Mesenchymal stem cell (in vitro differentiated cells and primary cell): Measurements from ENCODE around the gene RPF1.
"Not testable (repeated sequence)": the region's sequence is repeated elsewhere in the genome, so short reads cannot be mapped to it uniquely, and the experiment has no call there.

Experiments
- DNase-seq: peaks from one replicate; pipeline ENCODE4 v3.0.0-alpha.2; 2013
- H2AFZ ChIP-seq: one replicate; pipeline ENCODE4 v1.6.1; 2013; ENCODE audit warnings: low read depth, mild to moderate bottlenecking, control low read depth, inconsistent platforms, low read length, moderate library complexity
- H2AK5ac ChIP-seq: 2 replicates; pipeline ENCODE4 v1.6.1; 2013; ENCODE audit warnings: low read length, moderate library complexity, mild to moderate bottlenecking, inconsistent platforms; ENCODE audit not compliant: severe bottlenecking
- H2BK120ac ChIP-seq: one replicate; pipeline ENCODE4 v1.6.1; 2013; ENCODE audit warnings: low read depth, mild to moderate bottlenecking, inconsistent platforms, low read length, moderate library complexity
- H2BK12ac ChIP-seq, 2 experiments: one replicate each; pipeline ENCODE4 v1.6.1; 2013; ENCODE audit warnings: inconsistent platforms in 2 of 2, low read length in 2 of 2, mild to moderate bottlenecking in 2 of 2, moderate library complexity in 2 of 2, control low read depth in 1 of 2
- H2BK15ac ChIP-seq: one replicate; pipeline ENCODE4 v1.6.1; 2013; ENCODE audit warnings: mild to moderate bottlenecking, low read depth, inconsistent platforms; ENCODE audit not compliant: poor library complexity, severe bottlenecking
- H2BK5ac ChIP-seq: 2 replicates; pipeline ENCODE4 v1.6.1; 2013; ENCODE audit warnings: low read depth, mild to moderate bottlenecking, low read length, control low read depth, inconsistent platforms; ENCODE audit not compliant: poor library complexity, severe bottlenecking
- H3K14ac ChIP-seq, 2 experiments: one replicate each; pipeline ENCODE4 v1.6.1; 2013; ENCODE audit warnings: inconsistent platforms in 2 of 2, low read length in 2 of 2, control low read depth in 1 of 2, mild to moderate bottlenecking in 1 of 2, moderate library complexity in 1 of 2
- H3K18ac ChIP-seq, 2 experiments: one replicate each; pipeline ENCODE4 v1.6.1; 2013; ENCODE audit warnings: inconsistent platforms in 2 of 2, low read length in 2 of 2, control low read depth in 1 of 2, low read depth in 1 of 2, mild to moderate bottlenecking in 1 of 2
- H3K23ac ChIP-seq, 2 experiments: one replicate each; pipeline ENCODE4 v1.6.1; 2013; ENCODE audit warnings: inconsistent platforms in 2 of 2, low read length in 2 of 2, mild to moderate bottlenecking in 2 of 2, moderate library complexity in 2 of 2, control low read depth in 1 of 2
- H3K27ac ChIP-seq: 2 replicates; pipeline ENCODE4 v1.5.1; 2013; ENCODE audit warnings: mild to moderate bottlenecking, moderate library complexity, low read length, control low read depth, inconsistent platforms; ENCODE audit not compliant: poor library complexity, severe bottlenecking
- H3K27me3 ChIP-seq, 2 experiments: 2 replicates each; pipeline versions ENCODE4 v1.6.1 to v1.7.0; 2013; ENCODE audit warnings: low read length in 2 of 2, mild to moderate bottlenecking in 2 of 2, moderate library complexity in 2 of 2, control low read depth in 1 of 2, inconsistent platforms in 1 of 2; ENCODE audit not compliant: control insufficient read depth in 1 of 2, insufficient read depth in 1 of 2
- H3K36me3 ChIP-seq, 2 experiments: 2 replicates each; pipeline versions ENCODE4 v1.6.1 to v1.7.0; 2013; ENCODE audit warnings: low read length in 2 of 2, control low read depth in 1 of 2, inconsistent platforms in 1 of 2, low read depth in 1 of 2, mild to moderate bottlenecking in 1 of 2; ENCODE audit not compliant: insufficient read depth in 2 of 2, control insufficient read depth in 1 of 2
- H3K4ac ChIP-seq, 2 experiments: one replicate each; pipeline ENCODE4 v1.6.1; 2013; ENCODE audit warnings: inconsistent platforms in 2 of 2, low read length in 2 of 2, mild to moderate bottlenecking in 2 of 2, moderate library complexity in 2 of 2, control low read depth in 1 of 2, low read depth in 1 of 2
- H3K4me1 ChIP-seq: 2 replicates; pipeline ENCODE4 v1.6.1; 2013; ENCODE audit warnings: low read depth, low read length, control low read depth; ENCODE audit not compliant: control insufficient read depth, insufficient read depth
- H3K4me2 ChIP-seq: 2 replicates; pipeline ENCODE4 v1.6.1; 2013; ENCODE audit warnings: low read length, mild to moderate bottlenecking, inconsistent platforms; ENCODE audit not compliant: poor library complexity, severe bottlenecking
- H3K4me3 ChIP-seq, 2 experiments: 2 replicates each; pipeline versions ENCODE4 v1.5.1 to v1.7.0; 2013; ENCODE audit warnings: low read length in 2 of 2, mild to moderate bottlenecking in 2 of 2, control low read depth in 1 of 2, low read depth in 1 of 2; ENCODE audit not compliant: insufficient read depth in 1 of 2
- H3K79me1 ChIP-seq: replicated peaks from 2 replicates; pipeline ENCODE4 v1.6.1; 2013; ENCODE audit warnings: mild to moderate bottlenecking, control low read depth, low read length, inconsistent platforms; ENCODE audit not compliant: poor library complexity, severe bottlenecking
- H3K9ac ChIP-seq: 2 replicates; pipeline ENCODE4 v1.7.0; 2013; ENCODE audit warnings: mild to moderate bottlenecking, low read length, moderate library complexity
- H3K9me3 ChIP-seq: 2 replicates; pipeline ENCODE4 v1.7.0; 2013; ENCODE audit warnings: mild to moderate bottlenecking, low read length; ENCODE audit not compliant: control insufficient read depth
- H4K8ac ChIP-seq: one replicate; pipeline ENCODE4 v1.6.1; 2013; ENCODE audit warnings: inconsistent platforms, mild to moderate bottlenecking, low read length, moderate library complexity
- H4K91ac ChIP-seq: one replicate; pipeline ENCODE4 v1.6.1; 2013; ENCODE audit warnings: mild to moderate bottlenecking, low read length, inconsistent platforms
- WGBS: methylation state at CpG from one replicate; pipeline ENCODE4 v1.1.7; 2013; ENCODE audit warnings: mixed read lengths; 5-methylcytosine and 5-hydroxymethylcytosine counted together

Gene RPF1

GRCh38 chr1:84442747-84443646, 36.1 kb upstream of the RPF1 start:
- DNase-seq = not testable (repeated sequence)

GRCh38 chr1:84448704-84449103, 30.4 kb upstream of the RPF1 start:
- H3K14ac ChIP-seq, H2BK12ac ChIP-seq, H4K91ac ChIP-seq, H2BK15ac ChIP-seq, H2AFZ ChIP-seq, H3K27me3 ChIP-seq, DNase-seq, H3K36me3 ChIP-seq, H3K23ac ChIP-seq, H3K4me2 ChIP-seq, H2BK120ac ChIP-seq, H3K4me1 ChIP-seq, H4K8ac ChIP-seq, H3K9ac ChIP-seq, H3K79me1 ChIP-seq, H3K4ac ChIP-seq, H3K27ac ChIP-seq, H2BK5ac ChIP-seq, H3K9me3 ChIP-seq, H3K18ac ChIP-seq, H3K4me3 ChIP-seq, H2AK5ac ChIP-seq: not testable (repeated sequence)
- WGBS = 64% methylated on average over 2 of the region's 3 CpGs

More at GRCh38 chr1:84442747-84443646, 36.1 kb upstream of the RPF1 start:
- H3K18ac ChIP-seq, H3K14ac ChIP-seq, H3K79me1 ChIP-seq, H2BK120ac ChIP-seq, H3K9me3 ChIP-seq, H3K4me2 ChIP-seq, H3K27me3 ChIP-seq, H3K27ac ChIP-seq, H2BK5ac ChIP-seq, H3K23ac ChIP-seq, H3K4ac ChIP-seq, H2BK15ac ChIP-seq, H3K9ac ChIP-seq, H2AK5ac ChIP-seq, H3K4me1 ChIP-seq, H3K36me3 ChIP-seq, H2BK12ac ChIP-seq, H3K4me3 ChIP-seq: not testable (repeated sequence)
- Histone ChIP-seq H4K91ac (peak overlapping the region; percentile 39), H2AFZ (peak overlapping the region; percentile 14), H4K8ac (peak overlapping the region; percentile 49)
- 98% methylated on average over 7 of the region's 7 CpGs for WGBS

DNA sequence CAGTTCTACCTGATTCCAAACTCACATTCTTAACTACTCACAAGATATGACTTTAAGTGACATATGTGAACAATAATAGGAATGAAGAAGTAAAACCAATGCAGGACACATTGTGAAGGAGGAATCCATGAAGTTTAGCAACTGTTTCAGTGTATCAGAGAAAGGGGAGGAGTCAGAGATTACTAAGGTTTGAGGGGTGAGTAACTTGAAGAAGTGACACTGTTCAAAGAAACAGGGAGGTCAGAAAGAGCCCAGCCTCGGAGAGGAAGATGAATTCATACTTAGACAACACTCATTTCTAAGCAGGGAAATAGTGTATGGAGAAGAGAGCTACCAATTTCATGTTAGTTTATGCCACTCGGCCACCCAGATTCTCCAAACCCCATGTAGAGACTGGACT, 28.2 kb upstream of the RPF1 start:
- Histone ChIP-seq H4K91ac (no peak overlapping the region), H3K14ac (no peak overlapping the region), H2BK12ac (no peak overlapping the region), H4K8ac (no peak overlapping the region), H2AFZ (no peak overlapping the region), H2BK15ac (no peak overlapping the region), H3K18ac (no peak overlapping the region), H3K9ac (no peak overlapping the region), H3K36me3 (no peaks in the 10 kb centered on the region), H3K4ac (no peak overlapping the region), H3K27ac (no peak overlapping the region), H2AK5ac (no peak overlapping the region), H3K9me3 (no peaks in the 10 kb centered on the region), H2BK120ac (no peak overlapping the region), H3K4me1 (no peaks in the 10 kb centered on the region), H2BK5ac (no peak overlapping the region), H3K4me2 (no peak overlapping the region), H3K4me3 (no peak overlapping the region), H3K79me1 (no peaks in the 10 kb centered on the region), H3K23ac (no peak overlapping the region), H3K27me3 (peaks cover 6 to 11% of the 10 kb centered on the region in 2 experiments)
- no CpG with 5 or more reads among the region's 2 CpGs for WGBS
- DNase-seq = no peak

DNA sequence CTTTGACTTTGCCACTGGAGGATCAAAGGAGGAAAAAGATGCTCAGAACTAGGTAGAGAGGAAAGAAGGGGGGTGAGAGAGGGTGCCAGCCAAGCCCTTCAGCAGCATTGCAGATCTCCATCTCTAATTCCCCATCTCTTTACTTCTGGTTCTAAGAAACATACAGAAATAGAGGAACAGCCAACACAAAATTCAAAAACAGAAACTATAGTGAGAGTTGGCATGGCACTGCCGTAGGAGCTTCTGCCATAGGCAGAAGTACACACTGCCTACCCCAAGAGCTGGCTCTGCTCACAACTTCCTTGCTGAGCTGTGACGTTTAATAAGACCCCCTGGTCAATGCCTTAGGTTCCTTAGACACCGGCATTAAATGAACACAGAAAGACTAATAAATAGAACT, 26.6 kb upstream of the RPF1 start:
- Histone ChIP-seq H4K91ac (no peak overlapping the region), H2AK5ac (no peak overlapping the region), H3K9ac (no peak overlapping the region), H3K23ac (no peak overlapping the region), H3K4me1 (no peaks in the 10 kb centered on the region), H3K4me2 (no peak overlapping the region), H3K36me3 (no peaks in the 10 kb centered on the region), H3K14ac (no peak overlapping the region), H3K4me3 (no peak overlapping the region), H3K27ac (no peak overlapping the region), H4K8ac (no peak overlapping the region), H2BK15ac (no peak overlapping the region), H2AFZ (no peak overlapping the region), H3K79me1 (no peaks in the 10 kb centered on the region), H3K4ac (no peak overlapping the region), H2BK120ac (no peak overlapping the region), H3K27me3 (peaks cover 18% of the 10 kb centered on the region in 2 experiments), H2BK12ac (no peak overlapping the region), H3K18ac (no peak overlapping the region), H2BK5ac (no peak overlapping the region), H3K9me3 (no peaks in the 10 kb centered on the region)
- no peak for DNase-seq
- 50% methylated on average over 2 of the region's 3 CpGs for WGBS
